DOHH2 (cell line): ENCODE results near the gene LAGE3.
A peak's percentile ranks its signal among the peaks of the same experiment; 100 is the strongest.

Experiments
- H3F3A ChIP-seq: fragments of 200-600 bp; sonication (generic), shearing (Covaris generic); 2 replicates; pipeline ENCODE4 v1.6.0; 2016; ENCODE audit warnings: antibody characterized with exemption, mild to moderate bottlenecking; ENCODE audit not compliant: control insufficient read depth, insufficient read depth
- H3K27ac ChIP-seq: fragments of 200-600 bp; sonication (generic); 2 replicates; pipeline ENCODE4 v1.5.1; 2014; ENCODE audit warnings: low read depth, mild to moderate bottlenecking, low read length, moderate library complexity
- H3K27me3 ChIP-seq: fragments of 200-600 bp; sonication (generic); 2 replicates; pipeline ENCODE4 v1.6.1; 2014; ENCODE audit warnings: mild to moderate bottlenecking, low read length, mixed read lengths; ENCODE audit not compliant: control insufficient read depth
- H3K36me3 ChIP-seq: fragments of 200-600 bp; sonication (generic); 2 replicates; pipeline ENCODE4 v1.6.1; 2014; ENCODE audit warnings: mild to moderate bottlenecking, low read length, moderate library complexity, mixed read lengths; ENCODE audit not compliant: control insufficient read depth
- H3K4me1 ChIP-seq: fragments of 200-600 bp; sonication (generic); 2 replicates; pipeline ENCODE4 v1.6.1; 2014; ENCODE audit warnings: mild to moderate bottlenecking, low read length, mixed read lengths; ENCODE audit not compliant: control insufficient read depth
- H3K4me2 ChIP-seq: fragments of 200-600 bp; sonication (generic); 2 replicates; pipeline ENCODE4 v1.6.0; 2014; ENCODE audit warnings: mild to moderate bottlenecking, low read length, moderate library complexity
- H3K4me3 ChIP-seq: fragments of 200-600 bp; sonication (generic); 2 replicates; pipeline ENCODE4 v1.5.1; 2014; ENCODE audit warnings: mild to moderate bottlenecking, low read length, mixed read lengths
- H3K79me2 ChIP-seq: fragments of 200-600 bp; sonication (generic); 2 replicates; pipeline ENCODE4 v1.6.1; 2014; ENCODE audit warnings: mild to moderate bottlenecking, low read length, mixed read lengths; ENCODE audit not compliant: control insufficient read depth
- H3K9me2 ChIP-seq: fragments of 200-600 bp; sonication (generic); replicated peaks from 2 replicates; pipeline ENCODE4 v1.6.1; 2014; ENCODE audit warnings: mild to moderate bottlenecking, low read length, mixed read lengths; ENCODE audit not compliant: control insufficient read depth
- H3K9me3 ChIP-seq: fragments of 200-600 bp; sonication (generic); 2 replicates; pipeline ENCODE4 v1.6.1; 2014; ENCODE audit warnings: antibody characterized with exemption, low read length, mixed read lengths; ENCODE audit not compliant: control insufficient read depth, insufficient read depth
- H4K20me1 ChIP-seq: fragments of 200-600 bp; sonication (generic); 2 replicates; pipeline ENCODE4 v1.6.0; 2014; ENCODE audit warnings: low read depth, mild to moderate bottlenecking, antibody characterized with exemption, low read length, moderate library complexity; ENCODE audit not compliant: control insufficient read depth, insufficient read depth
- EZH2phosphoT487 ChIP-seq: fragments of 200-600 bp; sonication (generic); IDR thresholded peaks from 2 replicates; pipeline ENCODE4 v1.6.1; 2017; ENCODE audit warnings: borderline replicate concordance, mild to moderate bottlenecking, antibody characterized with exemption, low read length, moderate library complexity, mixed read lengths
- TF ChIP-seq, protein P1 (sequence below): fragments of 200-600 bp; sonication (generic); IDR thresholded peaks from one replicate; pipeline ENCODE4 v1.5.1; 2014; ENCODE audit warnings: antibody characterized with exemption, mild to moderate bottlenecking, low read depth, low read length; ENCODE audit not compliant: poor library complexity, severe bottlenecking

The LAGE3 gene

DNA sequence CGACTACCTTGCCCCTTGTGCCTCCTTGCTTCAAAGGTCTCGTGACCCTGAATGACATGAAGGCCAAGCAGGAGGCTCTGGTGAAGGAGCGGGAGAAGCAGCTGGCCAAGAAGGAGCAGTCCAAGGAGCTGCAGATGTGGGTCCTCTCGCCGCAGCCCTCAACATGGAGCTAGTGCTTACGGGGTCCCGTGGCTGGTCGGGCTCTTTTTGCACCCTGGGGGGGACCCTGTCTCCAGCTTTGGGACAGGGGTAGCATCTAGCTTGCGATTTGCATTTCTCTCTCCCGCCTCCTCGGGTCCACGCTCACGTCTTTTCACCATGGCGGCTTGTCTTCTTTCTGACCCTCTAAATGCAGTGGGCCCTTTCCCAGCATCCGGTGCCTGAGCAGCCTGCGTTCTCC lies 33.3 kb downstream of the LAGE3 start:
- no peaks in the 10 kb centered on the region for H3K9me2 ChIP-seq
- TF ChIP-seq, protein P1, sequence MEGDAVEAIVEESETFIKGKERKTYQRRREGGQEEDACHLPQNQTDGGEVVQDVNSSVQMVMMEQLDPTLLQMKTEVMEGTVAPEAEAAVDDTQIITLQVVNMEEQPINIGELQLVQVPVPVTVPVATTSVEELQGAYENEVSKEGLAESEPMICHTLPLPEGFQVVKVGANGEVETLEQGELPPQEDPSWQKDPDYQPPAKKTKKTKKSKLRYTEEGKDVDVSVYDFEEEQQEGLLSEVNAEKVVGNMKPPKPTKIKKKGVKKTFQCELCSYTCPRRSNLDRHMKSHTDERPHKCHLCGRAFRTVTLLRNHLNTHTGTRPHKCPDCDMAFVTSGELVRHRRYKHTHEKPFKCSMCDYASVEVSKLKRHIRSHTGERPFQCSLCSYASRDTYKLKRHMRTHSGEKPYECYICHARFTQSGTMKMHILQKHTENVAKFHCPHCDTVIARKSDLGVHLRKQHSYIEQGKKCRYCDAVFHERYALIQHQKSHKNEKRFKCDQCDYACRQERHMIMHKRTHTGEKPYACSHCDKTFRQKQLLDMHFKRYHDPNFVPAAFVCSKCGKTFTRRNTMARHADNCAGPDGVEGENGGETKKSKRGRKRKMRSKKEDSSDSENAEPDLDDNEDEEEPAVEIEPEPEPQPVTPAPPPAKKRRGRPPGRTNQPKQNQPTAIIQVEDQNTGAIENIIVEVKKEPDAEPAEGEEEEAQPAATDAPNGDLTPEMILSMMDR: no peak
- no peak overlapping the region for H3K27ac ChIP-seq
- no peak overlapping the region for H3K4me2 ChIP-seq
- H3K79me2 ChIP-seq: no peaks in the 10 kb centered on the region; the same call in 1 of the 2 replicates
- no peak overlapping the region for H3K4me3 ChIP-seq
- no peaks in the 10 kb centered on the region for H4K20me1 ChIP-seq
- no peaks in the 10 kb centered on the region for H3K27me3 ChIP-seq
- H3K4me1 ChIP-seq: peaks cover 14% of the 10 kb centered on the region
- no peaks in the 10 kb centered on the region for H3K9me3 ChIP-seq
- peaks cover 6% of the 10 kb centered on the region; the same call in 1 of the 2 replicates for H3K36me3 ChIP-seq
- peaks cover 2% of the 10 kb centered on the region; the same call in 1 of the 2 replicates for H3F3A ChIP-seq

DNA sequence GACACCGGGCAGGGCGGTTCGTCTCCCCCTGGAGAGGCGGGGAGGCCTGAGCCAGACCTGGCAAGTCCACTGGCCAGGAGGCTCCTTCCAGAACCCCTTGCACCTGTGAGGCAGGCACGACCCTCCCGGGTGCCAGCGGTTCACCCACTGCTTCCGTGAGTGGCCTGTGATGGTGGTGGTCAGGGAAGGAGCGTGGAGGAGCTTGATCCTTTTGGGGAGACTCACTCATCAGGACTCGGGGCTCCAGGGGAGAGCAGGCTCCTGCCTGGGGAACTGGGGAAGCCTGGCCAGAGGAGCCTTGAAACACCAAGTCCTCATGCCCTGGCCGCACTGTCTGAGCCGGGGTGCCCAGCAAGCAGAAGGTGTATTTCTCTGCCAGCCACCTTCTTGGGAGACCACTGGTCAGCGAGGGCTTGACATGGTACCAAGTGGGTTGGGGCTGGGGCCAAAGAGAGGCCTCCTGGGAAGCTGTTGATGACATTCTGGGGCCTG lies 34.3 kb downstream of the LAGE3 start:
- H4K20me1 ChIP-seq: no peaks in the 10 kb centered on the region
- H3K4me2 ChIP-seq: peak overlapping the region; percentile 79
- peaks cover 14% of the 10 kb centered on the region for H3K4me1 ChIP-seq
- peak overlapping the region; percentile 74 for H3K4me3 ChIP-seq
- no peak overlapping the region for H3K27ac ChIP-seq
- no peaks in the 10 kb centered on the region for H3K9me2 ChIP-seq
- peaks cover 2% of the 10 kb centered on the region; the same call in 1 of the 2 replicates for H3F3A ChIP-seq
- peaks cover 8% of the 10 kb centered on the region for H3K36me3 ChIP-seq
- H3K9me3 ChIP-seq: no peaks in the 10 kb centered on the region
- no peak for TF ChIP-seq EZH2phosphoT487
- TF ChIP-seq, protein P1: no peak
- no peaks in the 10 kb centered on the region for H3K27me3 ChIP-seq
- H3K79me2 ChIP-seq: no peaks in the 10 kb centered on the region; the same call in 1 of the 2 replicates

DNA sequence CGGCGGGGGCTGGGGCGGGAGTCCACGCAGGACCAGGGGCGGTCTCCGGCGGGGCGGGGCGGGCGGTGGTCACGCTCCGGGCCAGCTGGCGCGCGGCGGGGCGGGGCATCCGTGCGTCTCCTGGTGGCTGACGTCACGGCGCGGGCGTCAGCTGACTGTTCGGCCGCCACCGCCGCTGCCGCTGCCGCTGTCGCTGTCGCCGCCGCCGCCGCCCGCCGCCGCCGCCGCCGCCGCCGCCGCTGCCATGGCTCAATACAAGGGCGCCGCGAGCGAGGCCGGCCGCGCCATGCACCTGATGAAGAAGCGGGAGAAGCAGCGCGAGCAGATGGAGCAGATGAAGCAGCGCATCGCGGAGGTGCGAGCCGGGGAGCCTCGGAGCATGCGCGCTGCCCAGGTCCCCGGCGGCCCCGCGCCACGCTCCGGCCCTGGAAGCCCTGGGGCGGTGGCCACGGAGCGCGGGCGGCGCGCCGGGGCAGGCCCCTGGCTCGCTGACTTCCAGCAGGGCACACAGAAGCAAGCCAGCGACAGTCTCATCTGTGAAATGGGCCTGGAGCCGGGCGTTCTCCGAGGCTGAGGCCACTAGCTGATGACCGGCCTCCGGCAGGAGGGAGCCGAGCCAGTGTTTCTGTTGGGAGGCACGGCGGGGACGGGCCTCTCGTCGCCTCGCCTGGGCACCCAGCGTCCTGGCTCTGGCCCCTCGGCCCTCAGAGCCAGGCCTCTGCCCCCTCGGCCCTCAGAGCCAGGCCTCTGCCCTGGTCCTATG lies 34.9 kb downstream of the LAGE3 start, which contains the start of gene FAM50A:
Gene FAM50A, plus strand, starts transcription at position 150 of the 763 bp plus-strand sequence. Its CDS starts 95 bp downstream, at position 245.
- peaks cover under 1% of the 10 kb centered on the region for H3K79me2 ChIP-seq
- H3K4me2 ChIP-seq: peak within 1 kb of the TSS; percentile 79
- H3K9me3 ChIP-seq: no peaks in the 10 kb centered on the region
- no peaks in the 10 kb centered on the region for H3K9me2 ChIP-seq
- no peak within 1 kb of the TSS for H3K27ac ChIP-seq
- peaks cover 14% of the 10 kb centered on the region for H3K4me1 ChIP-seq
- peak within 1 kb of the TSS; percentile 74 for H3K4me3 ChIP-seq
- H3F3A ChIP-seq: peaks cover 2% of the 10 kb centered on the region; the same call in 1 of the 2 replicates
- peaks cover 9% of the 10 kb centered on the region for H3K36me3 ChIP-seq
- H4K20me1 ChIP-seq: no peaks in the 10 kb centered on the region
- TF ChIP-seq, protein P1: no peak
- no peak for TF ChIP-seq EZH2phosphoT487
- no peaks in the 10 kb centered on the region for H3K27me3 ChIP-seq
